Epithelial cell of esophagus (primary cell): ENCODE measurements around the gene ACTA2.

ENCODE experiments used
- DNase-seq: peaks from one replicate; pipeline ENCODE4 v3.0.0; 2010; ENCODE audit warnings: low read depth
- H3K4me3 ChIP-seq: 2 replicates; pipeline ENCODE4 v1.5.1; 2011; ENCODE audit warnings: mild to moderate bottlenecking, low read length, control low read depth
- CTCF ChIP-seq: IDR thresholded peaks from 2 replicates; pipeline ENCODE4 v1.5.1; 2011; ENCODE audit warnings: low read depth, mild to moderate bottlenecking, low read length, control low read depth, inconsistent platforms; ENCODE audit not compliant: insufficient read depth; ENCODE audit errors: missing control alignments

ACTA2 gene

GRCh38 chr10:88994019-88994418, 41.4 kb upstream of the ACTA2 start:
- no peak overlapping the region for H3K4me3 ChIP-seq
- peak; percentile 36 for DNase-seq
- no peak for TF ChIP-seq CTCF

GRCh38 chr10:88992921-88993524, 40.5 kb upstream of the ACTA2 start:
- TF ChIP-seq CTCF, result no peak
- DNase-seq, result peak; percentile 77
- H3K4me3 ChIP-seq, result peak overlapping the region; percentile 84

DNA sequence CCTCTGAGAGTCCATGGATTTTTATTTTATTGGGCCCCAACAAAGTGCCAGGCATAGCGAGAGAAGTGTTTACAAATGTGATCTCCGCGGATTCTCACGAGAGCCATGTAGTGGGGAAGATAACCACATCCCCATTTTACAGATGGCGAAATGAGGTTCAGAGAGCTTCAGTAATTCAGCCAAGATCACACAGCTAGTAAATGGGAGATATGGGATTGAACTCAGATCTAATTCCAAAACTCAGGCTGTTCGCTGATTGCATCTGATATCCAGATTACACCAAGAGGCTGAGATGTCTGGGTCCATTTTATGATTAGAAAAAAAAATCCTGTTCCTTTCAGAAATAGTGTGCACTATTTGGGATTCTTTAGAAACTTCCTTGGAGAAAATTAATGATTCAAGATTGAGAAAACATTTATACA, 39.3 kb upstream of the ACTA2 start:
- H3K4me3 ChIP-seq, result peak overlapping the region; percentile 84
- TF ChIP-seq CTCF, result no peak
- no peak for DNase-seq

GRCh38 chr10:88991161-88991898, 38.8 kb upstream of the ACTA2 start:
- peak overlapping the region; percentile 84 for H3K4me3 ChIP-seq
- peak; percentile 82 for DNase-seq
- TF ChIP-seq CTCF, result peak; percentile 13

DNA sequence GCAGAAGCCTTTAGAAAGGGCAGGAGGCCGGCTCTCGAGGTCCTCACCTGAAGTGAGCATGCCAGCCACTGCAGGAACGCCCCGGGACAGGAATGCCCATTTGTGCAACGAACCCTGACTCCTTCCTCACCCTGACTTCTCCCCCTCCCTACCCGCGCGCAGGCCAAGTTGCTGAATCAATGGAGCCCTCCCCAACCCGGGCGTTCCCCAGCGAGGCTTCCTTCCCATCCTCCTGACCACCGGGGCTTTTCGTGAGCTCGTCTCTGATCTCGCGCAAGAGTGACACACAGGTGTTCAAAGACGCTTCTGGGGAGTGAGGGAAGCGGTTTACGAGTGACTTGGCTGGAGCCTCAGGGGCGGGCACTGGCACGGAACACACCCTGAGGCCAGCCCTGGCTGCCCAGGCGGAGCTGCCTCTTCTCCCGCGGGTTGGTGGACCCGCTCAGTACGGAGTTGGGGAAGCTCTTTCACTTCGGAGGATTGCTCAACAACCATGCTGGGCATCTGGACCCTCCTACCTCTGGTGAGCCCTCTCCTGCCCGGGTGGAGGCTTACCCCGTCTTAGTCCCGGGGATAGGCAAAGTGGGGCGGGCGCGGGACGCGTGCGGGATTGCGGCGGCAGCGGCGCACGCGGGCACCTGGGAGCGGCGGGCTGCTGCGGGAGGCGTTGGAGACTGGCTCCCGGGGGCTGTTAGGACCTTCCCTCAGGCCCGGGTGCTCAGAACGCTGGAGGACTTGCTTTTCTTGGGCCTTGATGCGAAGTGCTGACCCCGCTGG, 38.0 kb upstream of the ACTA2 start, which contains the start of gene FAS:
Gene FAS (plus strand): TSS at position 415 of the 777 bp plus-strand sequence. CDS start 79 bp downstream, at position 494.
- peak within 1 kb of the TSS; percentile 84 for H3K4me3 ChIP-seq
- no peak for TF ChIP-seq CTCF
- peak; percentile 78 for DNase-seq

- TF ChIP-seq CTCF, result no peak
- H3K4me3 ChIP-seq, result peak overlapping the region; percentile 84
- peak; percentile 70 for DNase-seq
Measured at GRCh38 chr10:88989824-88990383, 37.3 kb upstream of the ACTA2 start.
